Measurements from ENCODE around the gene TEAD1. TPM values are rescaled to one million over a fixed set of nuclear protein-coding genes. Genes with fewer than 3 reads are reported as not detected.
A peak's percentile ranks its signal among the peaks of the same experiment; 100 is the strongest.

Gene TEAD1
- total and polyA plus RNA-seq, 2 experiments from 2014 or later: 24.5 to 103 TPM

DNA sequence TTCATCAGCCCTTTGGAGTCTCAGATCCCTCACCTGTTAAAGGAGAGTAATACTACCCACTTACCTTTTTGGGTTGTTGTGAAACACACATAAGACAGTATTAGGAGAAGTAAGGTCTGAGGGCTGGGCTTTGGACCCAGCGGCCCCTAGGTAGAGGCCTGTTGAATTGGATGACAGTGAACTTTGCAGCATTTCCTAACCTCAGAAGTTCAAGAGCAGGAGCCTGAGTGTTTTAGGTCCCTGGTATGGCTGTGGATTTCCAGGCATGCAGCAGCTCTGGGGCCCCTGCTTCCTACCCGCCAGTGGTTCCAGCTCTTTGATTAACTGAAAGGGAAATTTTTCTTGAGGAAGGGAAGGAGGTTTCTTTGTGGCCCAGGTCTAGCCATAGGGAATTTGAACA is 58.9 kb downstream of the TEAD1 start:
- Histone ChIP-seq H3K36me3 (ENCODE audit: insufficient read depth) (no peaks in the 10 kb centered on the region), H2AFZ (no peak overlapping the region), H3K9me2 (ENCODE audit: insufficient read depth) (no peaks in the 10 kb centered on the region), H3K27ac (ENCODE audit: low read depth) (no peak overlapping the region), H3K4me3 (no peak overlapping the region), H4K20me1 (replicated peaks; ENCODE audit: insufficient read depth) (peaks cover 59% of the 10 kb centered on the region), H3K4me2 (0 out of 2 replicates have a peak overlapping the region, but pooled peaks have one; percentile 24), H3K4me1 (ENCODE audit: insufficient read depth) (peaks cover 53% of the 10 kb centered on the region), H3K79me2 (replicated peaks; ENCODE audit: insufficient read depth) (peaks cover 100% of the 10 kb centered on the region), H3K27me3 (ENCODE audit: insufficient read depth) (no peaks in the 10 kb centered on the region), H3F3A (replicated peaks; ENCODE audit: low read depth) (no peaks in the 10 kb centered on the region)
- no peaks in the 10 kb centered on the region for H3K9me3 Mint-ChIP-seq
- no peak overlapping the region for H3K27ac Mint-ChIP-seq
- H3K36me3 Mint-ChIP-seq (ENCODE audit: low read depth): no peaks in the 10 kb centered on the region
- DNase-seq (ENCODE audit: low spot score) (no peak), ATAC-seq (no peak)
- H3K27me3 Mint-ChIP-seq (ENCODE audit: insufficient read depth, low read depth, poor library complexity): peaks cover 4% of the 10 kb centered on the region
- H3K4me3 Mint-ChIP-seq: no peak overlapping the region
- H3K4me1 Mint-ChIP-seq: peaks cover 58% of the 10 kb centered on the region
- TF ChIP-seq EZH2phosphoT487 (IDR thresholded peaks at IDR 0.05; ENCODE audit: unreplicated experiment) (no peak), STAT1 (IDR thresholded peaks at IDR 0.05; ENCODE audit: unreplicated experiment) (no peak), CREB1 (CRISPR knock-in tag; IDR thresholded peaks at IDR 0.05; ENCODE audit: low read depth) (no peak), JUNB (IDR thresholded peaks at IDR 0.05; ENCODE audit: unreplicated experiment) (no peak), ZNF462 (CRISPR knock-in tag; IDR thresholded peaks at IDR 0.05) (no peak), ETS1 (IDR thresholded peaks at IDR 0.05) (no peak), ZNF114 (CRISPR knock-in tag; IDR thresholded peaks at IDR 0.05) (no peak), REST (IDR thresholded peaks at IDR 0.05; ENCODE audit: unreplicated experiment) (no peak), EZH2 (IDR thresholded peaks at IDR 0.05; ENCODE audit: low read depth, unreplicated experiment) (no peak), NANOG (IDR thresholded peaks at IDR 0.05; ENCODE audit: borderline replicate concordance) (no peak), ZNF331 (CRISPR knock-in tag; IDR thresholded peaks at IDR 0.05; ENCODE audit: low read depth) (no peak), POLR2AphosphoS5 (IDR thresholded peaks at IDR 0.05; ENCODE audit: low read depth) (no peak)
- TF ChIP-seq, protein P1, sequence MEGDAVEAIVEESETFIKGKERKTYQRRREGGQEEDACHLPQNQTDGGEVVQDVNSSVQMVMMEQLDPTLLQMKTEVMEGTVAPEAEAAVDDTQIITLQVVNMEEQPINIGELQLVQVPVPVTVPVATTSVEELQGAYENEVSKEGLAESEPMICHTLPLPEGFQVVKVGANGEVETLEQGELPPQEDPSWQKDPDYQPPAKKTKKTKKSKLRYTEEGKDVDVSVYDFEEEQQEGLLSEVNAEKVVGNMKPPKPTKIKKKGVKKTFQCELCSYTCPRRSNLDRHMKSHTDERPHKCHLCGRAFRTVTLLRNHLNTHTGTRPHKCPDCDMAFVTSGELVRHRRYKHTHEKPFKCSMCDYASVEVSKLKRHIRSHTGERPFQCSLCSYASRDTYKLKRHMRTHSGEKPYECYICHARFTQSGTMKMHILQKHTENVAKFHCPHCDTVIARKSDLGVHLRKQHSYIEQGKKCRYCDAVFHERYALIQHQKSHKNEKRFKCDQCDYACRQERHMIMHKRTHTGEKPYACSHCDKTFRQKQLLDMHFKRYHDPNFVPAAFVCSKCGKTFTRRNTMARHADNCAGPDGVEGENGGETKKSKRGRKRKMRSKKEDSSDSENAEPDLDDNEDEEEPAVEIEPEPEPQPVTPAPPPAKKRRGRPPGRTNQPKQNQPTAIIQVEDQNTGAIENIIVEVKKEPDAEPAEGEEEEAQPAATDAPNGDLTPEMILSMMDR (conservative IDR thresholded peaks at IDR 0.05; ENCODE audit: low read depth in 2 of 2): no peak
